ENCODE measurements around the gene MEIS3.
A peak's percentile ranks its signal among the peaks of the same experiment; 100 is the strongest.

DNA sequence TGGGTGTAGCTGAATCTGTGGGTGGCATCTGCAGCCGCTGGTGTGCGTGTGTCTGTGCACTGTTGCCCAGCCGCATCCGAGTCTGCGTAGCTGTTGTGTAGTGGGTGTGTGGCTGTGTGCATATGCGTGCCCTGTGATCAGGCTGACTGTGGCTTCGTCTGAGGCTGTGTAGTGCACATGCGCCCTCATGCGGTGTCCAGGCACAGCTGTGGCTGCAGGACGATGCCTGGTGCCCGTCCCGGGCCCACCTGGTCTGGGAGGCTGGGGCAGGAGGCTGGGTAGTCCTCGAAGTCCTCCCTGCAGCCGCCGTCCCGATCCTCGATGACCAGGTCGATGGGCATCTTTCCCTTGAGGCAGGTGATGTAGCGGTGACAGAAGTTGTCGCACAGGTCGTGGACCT lies 4.9 kb downstream of the MEIS3 start:
- TF ChIP-seq, protein P1, sequence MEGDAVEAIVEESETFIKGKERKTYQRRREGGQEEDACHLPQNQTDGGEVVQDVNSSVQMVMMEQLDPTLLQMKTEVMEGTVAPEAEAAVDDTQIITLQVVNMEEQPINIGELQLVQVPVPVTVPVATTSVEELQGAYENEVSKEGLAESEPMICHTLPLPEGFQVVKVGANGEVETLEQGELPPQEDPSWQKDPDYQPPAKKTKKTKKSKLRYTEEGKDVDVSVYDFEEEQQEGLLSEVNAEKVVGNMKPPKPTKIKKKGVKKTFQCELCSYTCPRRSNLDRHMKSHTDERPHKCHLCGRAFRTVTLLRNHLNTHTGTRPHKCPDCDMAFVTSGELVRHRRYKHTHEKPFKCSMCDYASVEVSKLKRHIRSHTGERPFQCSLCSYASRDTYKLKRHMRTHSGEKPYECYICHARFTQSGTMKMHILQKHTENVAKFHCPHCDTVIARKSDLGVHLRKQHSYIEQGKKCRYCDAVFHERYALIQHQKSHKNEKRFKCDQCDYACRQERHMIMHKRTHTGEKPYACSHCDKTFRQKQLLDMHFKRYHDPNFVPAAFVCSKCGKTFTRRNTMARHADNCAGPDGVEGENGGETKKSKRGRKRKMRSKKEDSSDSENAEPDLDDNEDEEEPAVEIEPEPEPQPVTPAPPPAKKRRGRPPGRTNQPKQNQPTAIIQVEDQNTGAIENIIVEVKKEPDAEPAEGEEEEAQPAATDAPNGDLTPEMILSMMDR (IDR thresholded peaks at IDR 0.05; ENCODE audit: insufficient read depth, low read length): peak; percentile 41
- TF ChIP-seq POLR2AphosphoS5 (IDR thresholded peaks at IDR 0.05; ENCODE audit: low read depth): no peak

Data from HL-60 (cell line).